GM04504 (cell line): ENCODE data around the gene MAPK4.
"Not testable (repeated sequence)": the region's sequence is repeated elsewhere in the genome, so short reads cannot be mapped to it uniquely, and the experiment has no call there.

Source experiments
- DNase-seq: peaks from one replicate; pipeline ENCODE4 v3.0.0-alpha.2; 2012; ENCODE audit warnings: low read depth

The MAPK4 gene

GRCh38 chr18:50751947-50752346 lies 192.1 kb downstream of the MAPK4 start:
- no peak for DNase-seq

GRCh38 chr18:50753311-50753710 lies 193.4 kb downstream of the MAPK4 start:
- DNase-seq = no peak

- DNase-seq = no peak
Observed at GRCh38 chr18:50754297-50754696, 194.4 kb downstream of the MAPK4 start.

GRCh38 chr18:50757358-50757757 lies 197.5 kb downstream of the MAPK4 start:
- DNase-seq = no peak

GRCh38 chr18:50769463-50769862 lies 209.6 kb downstream of the MAPK4 start:
- no peak for DNase-seq

- no peak for DNase-seq
Observed at GRCh38 chr18:50775207-50775606, 215.3 kb downstream of the MAPK4 start.

GRCh38 chr18:50775726-50776125 lies 215.8 kb downstream of the MAPK4 start:
- DNase-seq = no peak

GRCh38 chr18:50776383-50776782 lies 216.5 kb downstream of the MAPK4 start:
- DNase-seq = no peak

GRCh38 chr18:50779021-50779420 lies 219.1 kb downstream of the MAPK4 start:
- DNase-seq = not testable (repeated sequence)
